CD14-positive monocyte (primary cell): ENCODE results near the gene GDF2. TPM values are rescaled to one million over a fixed set of nuclear protein-coding genes. Genes with fewer than 3 reads are reported as not detected.

Experiments used
- DNase-seq, 3 donors: peaks; one replicate each; pipeline ENCODE4 v3.0.0-alpha.2; 2011 to 2022
- H2AFZ ChIP-seq: 2 replicates; pipeline ENCODE4 v1.6.0; 2012; ENCODE audit warnings: mild to moderate bottlenecking, low read depth, low read length, inconsistent platforms; ENCODE audit not compliant: insufficient read depth, poor library complexity, severe bottlenecking
- H3K27ac ChIP-seq, 2 donors: 1 replicate in 1 of 2; 2 replicates in 1 of 2; pipeline ENCODE4 v1.5.1; 2012 to 2013; ENCODE audit warnings: low read length in 2 of 2, control low read depth in 1 of 2, inconsistent platforms in 1 of 2, low read depth in 1 of 2, mild to moderate bottlenecking in 1 of 2
- H3K27me3 ChIP-seq, 2 donors: one replicate each; pipeline versions ENCODE4 v1.6.0 to v1.6.1; 2011 to 2013; ENCODE audit warnings: low read length in 2 of 2; ENCODE audit not compliant: control insufficient read depth in 2 of 2, insufficient read depth in 2 of 2
- H3K36me3 ChIP-seq, 2 donors: replicated peaks in 1 of 2; 1 replicate in 1 of 2; 2 replicates in 1 of 2; pipeline versions ENCODE4 v1.5.1 to v1.6.1; 2012 to 2013; ENCODE audit warnings: low read length in 2 of 2, control low read depth in 1 of 2, inconsistent platforms in 1 of 2, mild to moderate bottlenecking in 1 of 2; ENCODE audit not compliant: insufficient read depth in 2 of 2, control insufficient read depth in 1 of 2
- H3K4me1 ChIP-seq, 2 donors: 1 replicate in 1 of 2; 2 replicates in 1 of 2; pipeline versions ENCODE4 v1.5.1 to v1.6.1; 2012 to 2013; ENCODE audit warnings: low read length in 2 of 2, control low read depth in 1 of 2, inconsistent platforms in 1 of 2, mild to moderate bottlenecking in 1 of 2, moderate library complexity in 1 of 2; ENCODE audit not compliant: insufficient read depth in 2 of 2, control insufficient read depth in 1 of 2
- H3K4me2 ChIP-seq: replicated peaks from 2 replicates; pipeline ENCODE3; 2012; ENCODE audit warnings: low read length, moderate library complexity, mild to moderate bottlenecking; ENCODE audit not compliant: poor library complexity, severe bottlenecking; ENCODE audit errors: extremely low read depth
- H3K4me3 ChIP-seq, 3 experiments: fragments of 200-600 bp in 1 of 3; sonication (generic) in 1 of 3; replicated peaks in 1 of 3; 1 replicate in 2 of 3; 2 replicates in 1 of 3; pipeline ENCODE4 v1.5.1; 2011 to 2013; ENCODE audit warnings: low read length in 3 of 3, mild to moderate bottlenecking in 3 of 3, control low read depth in 2 of 3, low read depth in 2 of 3, inconsistent platforms in 1 of 3, moderate library complexity in 1 of 3
- H3K79me2 ChIP-seq: 2 replicates; pipeline ENCODE4 v1.6.0; 2012; ENCODE audit warnings: mild to moderate bottlenecking, control low read depth, inconsistent platforms, low read length, moderate library complexity; ENCODE audit not compliant: insufficient read depth
- H3K9ac ChIP-seq: 2 replicates; pipeline ENCODE4 v1.6.0; 2017; ENCODE audit warnings: low read length, mild to moderate bottlenecking; ENCODE audit not compliant: insufficient read depth, poor library complexity, severe bottlenecking
- H3K9me3 ChIP-seq, 2 donors: replicated peaks in 1 of 2; 1 replicate in 1 of 2; 2 replicates in 1 of 2; pipeline versions ENCODE4 v1.5.1 to v1.6.1; 2012 to 2013; ENCODE audit warnings: low read length in 2 of 2, control low read depth in 1 of 2; ENCODE audit not compliant: control insufficient read depth in 1 of 2, insufficient read depth in 1 of 2
- H4K20me1 ChIP-seq: 2 replicates; pipeline ENCODE4 v1.6.0; 2012; ENCODE audit warnings: mild to moderate bottlenecking, low read length, control low read depth, moderate library complexity; ENCODE audit not compliant: insufficient read depth
- H3K27ac Mint-ChIP-seq, 7 donors: one replicate each; pipeline ENCODE4 v1.8.0; 2020; ENCODE audit warnings: mild to moderate bottlenecking in 7 of 7, mixed read lengths in 7 of 7, moderate library complexity in 6 of 7, inconsistent platforms in 2 of 7
- H3K27me3 Mint-ChIP-seq, 3 donors: one replicate each; pipeline ENCODE4 v1.8.0; 2021 to 2022; ENCODE audit warnings: low read depth in 3 of 3, mild to moderate bottlenecking in 3 of 3, mixed read lengths in 3 of 3, moderate library complexity in 3 of 3, inconsistent platforms in 1 of 3
- H3K36me3 Mint-ChIP-seq, 2 donors: one replicate each; pipeline ENCODE4 v1.8.0; 2020; ENCODE audit warnings: mixed read lengths in 2 of 2, inconsistent platforms in 1 of 2, mild to moderate bottlenecking in 1 of 2
- H3K4me1 Mint-ChIP-seq: one replicate; pipeline ENCODE4 v1.8.0; 2020; ENCODE audit warnings: mild to moderate bottlenecking, mixed read lengths
- H3K4me3 Mint-ChIP-seq, 2 donors: one replicate each; pipeline ENCODE4 v1.8.0; 2020; ENCODE audit warnings: mild to moderate bottlenecking in 2 of 2, mixed read lengths in 2 of 2, moderate library complexity in 1 of 2
- H3K9me3 Mint-ChIP-seq, 7 donors: one replicate each; pipeline ENCODE4 v1.8.0; 2020 to 2022; ENCODE audit warnings: mixed read lengths in 7 of 7, mild to moderate bottlenecking in 6 of 7, moderate library complexity in 6 of 7, inconsistent platforms in 2 of 7
- WGBS: methylation state at CpG from one replicate; pipeline ENCODE4 v1.1.5; 2013; ENCODE audit warnings: missing lambda C conversion rate; ENCODE audit not compliant: insufficient coverage; 5-methylcytosine and 5-hydroxymethylcytosine counted together
- intact Hi-C, 2 donors: fragments of 100-400 bp; cut with micrococcal nuclease; formaldehyde crosslinking; loops; one replicate each; pipeline versions ENCODE4 v1.15.0 to v1.15.1; 2023
- polyA plus RNA-seq, 3 donors: library from polyadenylated mRNA; depleted of rRNA in 1 of 3; unstranded in 2 of 3; stranded (reverse) in 1 of 3; fragments of 300-500 nt in 2 of 3; fragments of >200 nt in 1 of 3; fragmentation: Illumina TruSeq in 2 of 3; gene quantifications; 1 replicate in 2 of 3; 2 replicates in 1 of 3; pipeline ENCODE4 v1.2.3, GENCODE V29; 2012 to 2021
- TF ChIP-seq, protein P1 (sequence below): fragments of 200-600 bp; IDR thresholded peaks from one replicate; pipeline ENCODE4 v1.8.0; 2022; ENCODE audit warnings: antibody characterized with exemption, mild to moderate bottlenecking

GDF2 gene
- polyA plus RNA-seq, 3 donors = not detected

DNA sequence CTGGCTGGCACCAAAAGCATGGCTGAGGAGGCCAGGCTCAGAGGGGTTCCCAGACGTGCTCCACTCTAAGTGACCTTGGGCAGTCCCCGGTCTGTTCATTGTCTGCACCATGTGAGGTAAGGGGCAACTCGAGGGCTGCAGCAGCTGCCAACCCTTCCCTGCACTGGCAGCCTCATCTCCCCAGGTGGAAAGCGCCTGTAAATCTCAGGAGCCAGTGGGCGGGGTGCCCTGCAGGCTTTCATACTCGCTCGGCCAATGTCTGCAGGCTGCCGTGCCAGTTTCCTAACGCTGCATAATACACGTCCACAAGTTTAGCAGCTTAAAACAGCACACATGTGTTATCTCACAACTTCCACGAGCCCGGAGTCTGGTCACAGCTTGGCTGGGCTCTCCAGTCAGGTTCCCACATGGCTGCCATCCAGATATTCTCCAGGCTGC, 34.9 kb upstream of the GDF2 start:
- peaks cover 0 to 13% (median 13%) of the 10 kb centered on the region in 3 donors for H3K27me3 Mint-ChIP-seq
- H2AFZ ChIP-seq = no peak overlapping the region
- no peaks in the 10 kb centered on the region for H3K9me3 ChIP-seq
- intact Hi-C loops = loop anchor here in 1 of 2 donors (5.0 kb wide), 1 partner anchor 50 kb away; no protein-coding TSS in a partner anchor
- no peaks in the 10 kb centered on the region for H3K79me2 ChIP-seq
- 97% methylated on average over 12 of the region's 12 CpGs for WGBS
- no peak overlapping the region for H3K4me3 Mint-ChIP-seq
- no peak overlapping the region for H3K27ac ChIP-seq
- no peaks in the 10 kb centered on the region for H3K36me3 ChIP-seq
- no peak for DNase-seq
- no peaks in the 10 kb centered on the region for H3K27me3 ChIP-seq
- H3K4me2 ChIP-seq = no peak overlapping the region
- TF ChIP-seq, protein P1, sequence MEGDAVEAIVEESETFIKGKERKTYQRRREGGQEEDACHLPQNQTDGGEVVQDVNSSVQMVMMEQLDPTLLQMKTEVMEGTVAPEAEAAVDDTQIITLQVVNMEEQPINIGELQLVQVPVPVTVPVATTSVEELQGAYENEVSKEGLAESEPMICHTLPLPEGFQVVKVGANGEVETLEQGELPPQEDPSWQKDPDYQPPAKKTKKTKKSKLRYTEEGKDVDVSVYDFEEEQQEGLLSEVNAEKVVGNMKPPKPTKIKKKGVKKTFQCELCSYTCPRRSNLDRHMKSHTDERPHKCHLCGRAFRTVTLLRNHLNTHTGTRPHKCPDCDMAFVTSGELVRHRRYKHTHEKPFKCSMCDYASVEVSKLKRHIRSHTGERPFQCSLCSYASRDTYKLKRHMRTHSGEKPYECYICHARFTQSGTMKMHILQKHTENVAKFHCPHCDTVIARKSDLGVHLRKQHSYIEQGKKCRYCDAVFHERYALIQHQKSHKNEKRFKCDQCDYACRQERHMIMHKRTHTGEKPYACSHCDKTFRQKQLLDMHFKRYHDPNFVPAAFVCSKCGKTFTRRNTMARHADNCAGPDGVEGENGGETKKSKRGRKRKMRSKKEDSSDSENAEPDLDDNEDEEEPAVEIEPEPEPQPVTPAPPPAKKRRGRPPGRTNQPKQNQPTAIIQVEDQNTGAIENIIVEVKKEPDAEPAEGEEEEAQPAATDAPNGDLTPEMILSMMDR = no peak
- H3K27ac Mint-ChIP-seq = no peak overlapping the region
- no peaks in the 10 kb centered on the region for H3K36me3 Mint-ChIP-seq
- H3K9ac ChIP-seq = no peak overlapping the region
- peaks cover 0 to 3% (median 2%) of the 10 kb centered on the region in 7 donors for H3K9me3 Mint-ChIP-seq
- H4K20me1 ChIP-seq = no peaks in the 10 kb centered on the region
- no peak overlapping the region for H3K4me3 ChIP-seq
- peaks cover 30% of the 10 kb centered on the region for H3K4me1 Mint-ChIP-seq
- H3K4me1 ChIP-seq = peaks cover 19 to 21% of the 10 kb centered on the region in 2 donors

DNA sequence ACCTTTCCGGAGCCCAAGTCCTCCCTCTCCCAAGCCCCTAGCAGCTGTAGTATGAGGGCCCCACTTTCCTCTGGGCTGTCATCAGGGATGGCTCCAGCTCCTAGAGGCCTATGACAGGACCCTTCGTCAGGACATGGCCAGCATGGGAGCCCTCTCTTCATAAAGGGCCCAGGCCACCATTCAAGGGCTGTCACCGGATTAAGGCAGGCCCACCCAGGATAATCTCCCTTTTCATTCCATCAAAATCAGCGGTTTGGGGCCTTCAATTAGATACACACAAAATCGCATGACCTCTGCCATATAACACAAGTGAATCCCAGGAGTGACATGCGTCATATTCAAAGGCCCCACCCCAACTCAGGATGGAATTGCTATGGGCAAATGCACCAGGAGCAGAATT, 34.4 kb upstream of the GDF2 start:
- H4K20me1 ChIP-seq = no peaks in the 10 kb centered on the region
- no peak for DNase-seq
- WGBS = 100% methylated on average over 6 of the region's 6 CpGs

More for the DNA sequence above, 34.4 kb upstream of the GDF2 start:
- Mint-ChIP-seq H3K9me3 (peaks cover 0 to 3% (median 2%) of the 10 kb centered on the region in 7 donors), H3K4me1 (peaks cover 30% of the 10 kb centered on the region), H3K4me3 (no peak overlapping the region), H3K27me3 (peaks cover 1 to 13% (median 13%) of the 10 kb centered on the region in 3 donors), H3K36me3 (no peaks in the 10 kb centered on the region), H3K27ac (no peak overlapping the region)
- no peaks in the 10 kb centered on the region for H3K36me3 ChIP-seq
- TF ChIP-seq, protein P1 = no peak
- H2AFZ ChIP-seq = no peak overlapping the region
- H3K79me2 ChIP-seq = no peaks in the 10 kb centered on the region
- H3K9me3 ChIP-seq = no peaks in the 10 kb centered on the region
- H3K4me3 ChIP-seq = no peak overlapping the region
- H3K4me2 ChIP-seq = no peak overlapping the region
- intact Hi-C loops = loop anchor here in 1 of 2 donors (5.0 kb wide), 1 partner anchor 51 kb away; no protein-coding TSS in a partner anchor
- H3K27me3 ChIP-seq = no peaks in the 10 kb centered on the region
- no peak overlapping the region for H3K27ac ChIP-seq
- H3K9ac ChIP-seq = no peak overlapping the region
- H3K4me1 ChIP-seq = peaks cover 19 to 21% of the 10 kb centered on the region in 2 donors
